Measurements from ENCODE around the gene VANGL1.

VANGL1 gene

DNA sequence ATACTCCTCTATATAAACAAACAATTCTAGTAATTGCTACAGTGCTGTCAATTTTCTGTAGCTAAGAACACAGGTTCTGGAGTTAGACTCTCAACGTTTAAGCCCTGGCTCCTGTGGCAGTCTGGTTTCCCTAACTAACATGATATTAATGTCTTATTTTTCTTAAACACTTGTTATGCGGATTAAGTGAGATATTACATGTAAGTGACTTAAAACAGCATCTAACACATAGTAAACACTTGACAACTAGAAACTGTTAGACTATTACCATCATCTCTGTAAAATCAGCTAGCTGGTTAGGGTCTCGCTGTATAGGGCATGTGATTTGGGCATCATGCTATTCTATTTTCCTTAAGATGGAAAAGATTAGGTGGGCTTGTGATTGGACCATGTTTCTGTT, 2.3 kb downstream of the VANGL1 start:
- DNase-seq (ENCODE audit: low spot score): no peak

- DNase-seq (ENCODE audit: low spot score): no peak
Observed at GRCh38 chr1:115647047-115647446, 5.3 kb downstream of the VANGL1 start.

- no peak for DNase-seq (ENCODE audit: low spot score)
Observed at GRCh38 chr1:115647507-115647906, 5.7 kb downstream of the VANGL1 start.

GRCh38 chr1:115647919-115648650, 6.3 kb downstream of the VANGL1 start:
- DNase-seq (ENCODE audit: low spot score): no peak

- no peak for DNase-seq (ENCODE audit: low spot score)
Observed at GRCh38 chr1:115648717-115649691, 7.2 kb downstream of the VANGL1 start.

DNA sequence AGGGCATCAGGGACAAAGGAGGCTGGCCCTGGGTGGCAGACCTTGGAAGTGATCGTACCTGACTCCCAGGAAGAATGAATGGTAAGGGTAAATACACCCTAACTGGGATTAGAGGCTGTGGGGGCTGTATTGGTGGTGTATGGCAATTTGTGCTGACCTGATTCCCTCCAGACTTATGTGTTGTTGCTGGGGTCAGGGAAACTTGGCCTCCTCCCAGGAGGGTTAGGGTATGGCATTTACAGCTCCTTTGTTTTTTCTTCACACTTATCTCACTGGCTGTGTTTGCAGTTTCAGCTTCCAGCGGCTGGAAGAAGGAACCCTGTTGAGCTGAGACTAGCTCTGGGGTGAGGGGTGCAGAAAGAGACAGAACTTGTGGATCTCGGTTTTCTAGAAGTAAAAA, 8.2 kb downstream of the VANGL1 start:
- DNase-seq (ENCODE audit: low spot score): no peak

GRCh38 chr1:115650961-115651360, 9.2 kb downstream of the VANGL1 start:
- no peak for DNase-seq (ENCODE audit: low spot score)

- DNase-seq (ENCODE audit: low spot score): no peak
Observed at GRCh38 chr1:115651391-115651790, 9.6 kb downstream of the VANGL1 start.

DNA sequence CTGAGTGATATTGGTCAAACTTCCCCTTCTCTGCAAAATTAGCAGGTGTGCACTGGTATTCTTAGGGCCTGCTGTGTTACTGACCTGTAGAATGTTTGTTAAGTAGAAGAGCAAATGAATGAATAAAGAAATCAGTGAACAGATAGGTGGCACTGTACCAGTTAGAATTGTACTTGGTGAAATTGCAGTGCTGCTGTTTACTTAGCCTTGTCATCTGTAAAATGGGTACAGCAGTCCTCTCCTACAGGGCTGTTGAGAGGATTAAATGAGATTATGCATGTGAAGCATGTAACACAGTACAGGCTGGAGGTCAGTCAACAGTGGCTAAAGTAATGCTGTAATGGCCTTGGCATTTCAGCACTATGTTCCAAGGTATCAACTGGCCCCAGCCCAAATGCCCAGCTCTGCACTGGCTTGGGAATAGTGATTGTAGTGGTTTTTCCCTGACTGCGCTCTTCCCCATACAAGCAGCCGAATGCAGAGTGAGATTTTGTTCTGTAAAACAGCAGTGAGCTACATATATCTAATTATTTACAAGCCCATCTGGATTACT, 10.5 kb downstream of the VANGL1 start:
- DNase-seq (ENCODE audit: low spot score): no peak

DNA sequence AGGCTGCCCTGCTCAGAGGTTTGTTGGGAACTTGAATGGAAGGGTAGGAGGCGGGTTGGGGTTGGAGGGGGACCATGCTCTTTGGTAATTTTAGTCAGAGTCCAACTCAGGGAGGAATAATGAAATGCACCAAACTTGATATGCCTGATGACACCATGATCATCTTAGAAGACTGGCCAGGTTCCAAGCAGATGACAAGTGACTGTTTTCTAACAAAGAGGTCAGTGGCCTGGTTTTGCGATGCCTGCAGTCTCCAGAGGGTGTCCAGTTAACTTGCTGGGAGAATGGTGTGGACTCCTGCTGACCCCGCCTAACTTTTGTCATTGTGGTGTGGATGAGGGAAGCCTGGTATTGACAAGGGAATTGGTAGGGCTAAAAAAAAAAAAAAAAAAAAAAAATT, 12.4 kb downstream of the VANGL1 start:
- DNase-seq (ENCODE audit: low spot score): no peak

DNA sequence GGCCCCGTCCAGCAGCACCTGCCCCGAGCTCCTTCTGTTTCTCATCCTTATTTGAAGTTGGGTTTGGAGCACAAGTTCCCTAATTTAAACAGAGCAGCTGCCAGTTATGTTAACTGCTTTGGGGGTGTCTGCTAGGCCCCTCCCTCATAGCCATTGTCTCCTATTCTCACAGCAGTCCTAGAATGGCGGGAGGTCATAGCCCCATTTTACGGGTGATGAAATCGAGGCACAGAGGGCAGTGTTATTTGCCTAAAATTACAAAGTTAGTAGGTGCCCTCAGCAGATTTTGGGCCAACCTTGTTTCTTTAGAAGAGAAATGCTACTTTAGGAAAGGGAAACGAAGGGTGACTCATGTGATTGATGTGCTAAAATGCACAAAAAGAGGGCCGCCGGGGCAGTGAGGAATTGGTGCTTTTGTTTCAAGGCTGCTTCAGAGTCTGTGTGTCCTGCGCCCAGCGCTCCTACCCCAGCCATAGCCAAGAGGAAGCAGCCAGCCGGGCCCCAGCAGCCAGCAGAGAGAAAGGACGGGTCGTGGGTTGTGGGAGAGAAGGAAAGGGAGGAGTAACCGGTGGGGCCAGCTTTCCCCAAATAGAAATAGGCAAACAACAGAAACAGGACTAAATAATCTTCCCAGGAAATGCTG, 13.0 kb downstream of the VANGL1 start:
- DNase-seq (ENCODE audit: low spot score): no peak

DNA sequence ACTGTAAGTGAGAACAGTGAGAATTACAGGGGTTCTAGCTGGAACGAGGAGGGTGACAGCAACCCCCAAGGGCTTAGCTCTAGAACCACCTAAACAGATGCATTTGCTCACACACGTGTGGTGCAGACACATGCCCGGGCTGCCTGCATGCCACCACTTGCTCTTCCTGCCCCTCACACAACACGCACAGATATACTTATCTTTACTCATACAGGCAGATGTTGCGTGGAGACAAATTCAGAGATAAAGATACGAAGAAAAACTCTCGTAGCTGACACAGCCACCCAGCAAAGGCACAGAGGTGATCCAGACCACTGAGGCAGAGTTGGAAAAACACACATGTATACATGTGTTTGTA, 13.5 kb downstream of the VANGL1 start:
- DNase-seq (ENCODE audit: low spot score): peak; percentile 41

- DNase-seq (ENCODE audit: low spot score): no peak
Observed at GRCh38 chr1:115655916-115656315, 14.1 kb downstream of the VANGL1 start.

DNA sequence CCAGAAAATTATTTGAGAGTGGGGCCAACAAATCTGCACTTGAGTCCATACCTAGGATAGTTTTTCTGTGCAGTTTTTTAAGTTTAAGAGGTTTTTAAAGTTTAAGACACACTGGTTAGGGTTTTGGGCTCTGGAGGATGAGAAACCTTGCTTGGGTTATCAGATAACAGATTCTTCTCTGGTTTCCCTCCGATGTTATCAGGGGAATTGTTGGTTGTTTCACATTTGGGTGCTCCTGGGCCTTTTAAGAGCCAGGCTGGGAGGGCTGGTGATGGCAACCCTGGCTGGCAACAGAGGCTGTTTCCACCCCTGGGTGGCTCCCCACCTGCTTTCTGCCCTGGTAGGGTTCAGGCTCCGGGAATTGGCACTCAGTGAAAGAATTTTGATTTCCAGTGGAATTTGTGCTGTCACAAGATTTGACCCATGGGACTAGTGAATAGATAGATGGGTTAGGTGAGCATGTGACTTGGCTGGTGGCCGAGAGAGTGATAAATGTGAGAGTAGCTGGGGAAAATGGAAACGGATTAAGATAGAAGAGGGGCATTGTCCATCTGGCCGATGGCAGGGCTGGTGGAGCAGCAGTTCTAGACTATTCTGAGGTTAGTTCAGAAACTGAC, 14.8 kb downstream of the VANGL1 start:
- no peak for DNase-seq (ENCODE audit: low spot score)

- DNase-seq (ENCODE audit: low spot score): no peak
Observed at GRCh38 chr1:115658646-115659045, 16.9 kb downstream of the VANGL1 start.

DNA sequence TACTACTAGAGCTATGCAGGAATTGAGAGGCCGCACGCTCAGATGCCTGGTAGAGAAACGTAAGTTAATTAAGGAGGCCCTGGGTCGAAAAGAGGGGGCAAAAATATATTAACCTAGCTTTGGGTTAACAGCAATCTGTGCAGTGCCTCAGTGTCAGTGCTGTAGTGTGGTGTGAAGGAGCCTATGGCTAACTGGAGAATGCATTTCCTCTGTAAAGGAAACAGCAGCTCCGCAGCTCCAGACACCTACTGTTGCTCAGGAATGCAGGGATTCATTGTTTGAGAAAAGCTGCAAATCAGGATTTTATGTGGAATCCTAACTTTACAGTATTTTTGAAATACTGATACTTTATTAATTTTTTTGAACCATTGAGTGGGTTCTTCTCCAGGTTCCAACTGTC, 18.4 kb downstream of the VANGL1 start:
- DNase-seq (ENCODE audit: low spot score): no peak

GRCh38 chr1:115661157-115661556, 19.4 kb downstream of the VANGL1 start:
- no peak for DNase-seq (ENCODE audit: low spot score)

- no peak for DNase-seq (ENCODE audit: low spot score)
Observed at GRCh38 chr1:115665319-115666096, 23.7 kb downstream of the VANGL1 start.

DNA sequence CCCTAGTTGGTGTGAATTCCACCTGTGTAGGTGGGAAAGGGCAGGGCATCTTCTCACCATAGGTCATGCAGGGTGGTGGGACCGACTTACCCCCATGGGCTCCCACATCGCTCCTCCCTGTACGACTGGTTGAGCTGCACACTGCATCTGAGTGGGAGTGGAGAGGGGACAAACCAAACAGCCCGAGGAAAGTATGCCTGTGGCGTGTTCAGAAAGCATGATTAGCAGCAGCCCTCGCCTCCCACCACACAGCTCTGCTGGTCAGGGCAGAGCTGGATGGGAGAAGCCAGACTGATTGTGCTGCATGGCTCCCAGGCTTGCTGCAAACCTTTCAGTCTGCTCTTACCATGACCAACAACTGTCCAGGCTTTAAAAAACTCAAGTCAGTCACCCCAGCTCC, 24.4 kb downstream of the VANGL1 start:
- DNase-seq (ENCODE audit: low spot score): no peak

GRCh38 chr1:115666702-115667101, 24.9 kb downstream of the VANGL1 start:
- DNase-seq (ENCODE audit: low spot score): no peak

- no peak for DNase-seq (ENCODE audit: low spot score)
Observed at GRCh38 chr1:115668579-115668978, 26.8 kb downstream of the VANGL1 start.

Measured in hematopoietic multipotent progenitor cell treated with erythropoietin and hydrocortisone succinate and interleukin-3 and kit ligand, for 17 days (in vitro differentiated cells).